ENCODE measurements around the gene MSN. TPM values are rescaled to one million over a fixed set of nuclear protein-coding genes. Genes with fewer than 3 reads are reported as not detected.

MSN gene
- total RNA-seq, 1 experiment from 2014 or later = 119 TPM

GRCh38 chrX:65697211-65697641 is 29.8 kb downstream of the MSN start:
- H3K27me3 ChIP-seq (ENCODE audit: insufficient read depth, low read length) = no peaks in the 10 kb centered on the region
- DNase-seq (ENCODE audit: low read depth, low spot score) (no peak), ATAC-seq (no peak)
- no peaks in the 10 kb centered on the region for H4K20me1 ChIP-seq (ENCODE audit: insufficient read depth)
- no peak overlapping the region for H2AFZ ChIP-seq (ENCODE audit: low read depth, low read length, poor library complexity, severe bottlenecking)
- intact Hi-C loops (cut with micrococcal nuclease) = no loop called here
- no peaks in the 10 kb centered on the region for H3K36me3 ChIP-seq (ENCODE audit: control insufficient read depth in 1 of 2, insufficient read depth in 2 of 2, low read length in 2 of 2)
- no peak overlapping the region for H3K9ac ChIP-seq (ENCODE audit: low read length)
- RAD21 ChIA-PET (ENCODE audit: low non-redundant PET in 1 of 2, low total read pairs in 2 of 2, uncharacterized antibody in 2 of 2, unreplicated experiment in 2 of 2) = no interaction called here
- BruUV-seq (replicated peaks) = no TSS peak
- no peaks in the 10 kb centered on the region for H3K9me3 ChIP-seq (ENCODE audit: control insufficient read depth in 1 of 2, insufficient read depth in 1 of 2, low read depth in 1 of 2, low read length in 2 of 2)
- H3K4me3 ChIP-seq (replicated peaks in 1 of 2; ENCODE audit: low read depth in 1 of 2, low read length in 2 of 2) = no peak overlapping the region
- H3K9me2 ChIP-seq (ENCODE audit: insufficient read depth) = no peaks in the 10 kb centered on the region
- CTCF ChIA-PET = no interaction called here
- H3K79me2 ChIP-seq (ENCODE audit: insufficient read depth, low read length) = peaks cover 79% of the 10 kb centered on the region
- H3K4me2 ChIP-seq (ENCODE audit: low read length) = no peak overlapping the region
- POLR2A ChIA-PET = no interaction called here
- H3K27ac ChIP-seq (ENCODE audit: low read depth, low read length) = no peak overlapping the region
- TF ChIP-seq EZH2phosphoT487 (IDR thresholded peaks at IDR 0.05; ENCODE audit: borderline replicate concordance) (no peak), RAD21 (IDR thresholded peaks at IDR 0.05; ENCODE audit: low read depth) (no peak), ZNF274 (IDR thresholded peaks at IDR 0.05; ENCODE audit: low read depth, low read length) (no peak), MAX (IDR thresholded peaks at IDR 0.05) (no peak)
- H3K4me1 ChIP-seq (ENCODE audit: control insufficient read depth in 1 of 2, insufficient read depth in 2 of 2, low read length in 2 of 2) = no peaks in the 10 kb centered on the region

- CTCF ChIA-PET = no interaction called here
- no peak overlapping the region for H3K4me3 ChIP-seq (replicated peaks in 1 of 2; ENCODE audit: low read depth in 1 of 2, low read length in 2 of 2)
- intact Hi-C loops (cut with micrococcal nuclease) = no loop called here
- H4K20me1 ChIP-seq (ENCODE audit: insufficient read depth) = no peaks in the 10 kb centered on the region
- RAD21 ChIA-PET (ENCODE audit: low non-redundant PET in 1 of 2, low total read pairs in 2 of 2, uncharacterized antibody in 2 of 2, unreplicated experiment in 2 of 2) = no interaction called here
- TF ChIP-seq CBX3 (IDR thresholded peaks at IDR 0.05; ENCODE audit: low read depth) = no peak
- no peak for TF ChIP-seq SP1 (IDR thresholded peaks at IDR 0.05; ENCODE audit: low read depth)
- TF ChIP-seq SRF (IDR thresholded peaks at IDR 0.05; ENCODE audit: low read depth) = no peak
- no peaks in the 10 kb centered on the region for H3K36me3 ChIP-seq (ENCODE audit: control insufficient read depth in 1 of 2, insufficient read depth in 2 of 2, low read length in 2 of 2)
- no peaks in the 10 kb centered on the region for H3K9me3 ChIP-seq (ENCODE audit: control insufficient read depth in 1 of 2, insufficient read depth in 1 of 2, low read depth in 1 of 2, low read length in 2 of 2)
- no peak overlapping the region for H3K9ac ChIP-seq (ENCODE audit: low read length)
- DNase-seq (ENCODE audit: low read depth, low spot score) (no peak), ATAC-seq (no peak)
- no peak overlapping the region for H2AFZ ChIP-seq (ENCODE audit: low read depth, low read length, poor library complexity, severe bottlenecking)
- no peak overlapping the region for H3K27ac ChIP-seq (ENCODE audit: low read depth, low read length)
- POLR2A ChIA-PET = no interaction called here
- no TSS peak for BruUV-seq (replicated peaks)
- no peaks in the 10 kb centered on the region for H3K4me1 ChIP-seq (ENCODE audit: control insufficient read depth in 1 of 2, insufficient read depth in 2 of 2, low read length in 2 of 2)
- no peaks in the 10 kb centered on the region for H3K27me3 ChIP-seq (ENCODE audit: insufficient read depth, low read length)
- no peaks in the 10 kb centered on the region for H3K9me2 ChIP-seq (ENCODE audit: insufficient read depth)
- H3K4me2 ChIP-seq (ENCODE audit: low read length) = no peak overlapping the region
- peaks cover 78% of the 10 kb centered on the region for H3K79me2 ChIP-seq (ENCODE audit: insufficient read depth, low read length)
Measured at GRCh38 chrX:65697915-65698796, 30.7 kb downstream of the MSN start.
